K562 (cell line): ENCODE measurements around the gene ERI2.

Experiments used
- MAX ChIP-seq: sonication (generic); formaldehyde crosslinking; IDR thresholded peaks from 2 replicates; pipeline ENCODE4 v1.9.0; 2022; ENCODE audit warnings: mild to moderate bottlenecking, missing genetic modification reagents
- POLR2AphosphoS5 ChIP-seq: IDR thresholded peaks from 2 replicates; pipeline ENCODE4 v1.6.1; 2011; ENCODE audit warnings: mild to moderate bottlenecking, low read depth, low read length, moderate library complexity; ENCODE audit not compliant: control insufficient read depth, insufficient read depth
- USF2 ChIP-seq: sonication (generic); formaldehyde crosslinking; IDR thresholded peaks from 2 replicates; pipeline ENCODE4 v1.5.0; 2020; ENCODE audit warnings: missing genetic modification reagents
- TF ChIP-seq, protein P1 (sequence below): fragments of 450-650 bp; IDR thresholded peaks from 2 replicates; pipeline ENCODE4 v1.6.1; 2016; ENCODE audit warnings: mild to moderate bottlenecking, moderate library complexity

DNA sequence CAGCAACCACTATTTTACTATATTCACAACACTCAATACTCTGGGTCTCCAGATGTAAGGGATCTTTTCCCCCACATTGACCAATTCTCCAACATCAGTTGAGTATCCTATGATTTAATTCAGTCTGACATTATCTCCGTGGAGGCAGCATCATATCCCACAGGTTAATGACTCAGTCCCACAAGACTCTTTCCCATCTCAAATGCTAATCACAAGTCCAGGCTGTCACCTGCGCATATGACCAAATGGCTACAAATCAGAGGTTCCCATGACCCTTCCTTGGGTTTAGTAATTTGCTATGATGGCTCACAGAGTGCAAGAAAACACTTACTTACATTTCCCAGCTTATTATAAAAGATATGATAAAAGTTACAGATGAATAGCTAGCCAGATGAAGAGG, 23.8 kb downstream of the ERI2 start:
- TF ChIP-seq, protein P1, sequence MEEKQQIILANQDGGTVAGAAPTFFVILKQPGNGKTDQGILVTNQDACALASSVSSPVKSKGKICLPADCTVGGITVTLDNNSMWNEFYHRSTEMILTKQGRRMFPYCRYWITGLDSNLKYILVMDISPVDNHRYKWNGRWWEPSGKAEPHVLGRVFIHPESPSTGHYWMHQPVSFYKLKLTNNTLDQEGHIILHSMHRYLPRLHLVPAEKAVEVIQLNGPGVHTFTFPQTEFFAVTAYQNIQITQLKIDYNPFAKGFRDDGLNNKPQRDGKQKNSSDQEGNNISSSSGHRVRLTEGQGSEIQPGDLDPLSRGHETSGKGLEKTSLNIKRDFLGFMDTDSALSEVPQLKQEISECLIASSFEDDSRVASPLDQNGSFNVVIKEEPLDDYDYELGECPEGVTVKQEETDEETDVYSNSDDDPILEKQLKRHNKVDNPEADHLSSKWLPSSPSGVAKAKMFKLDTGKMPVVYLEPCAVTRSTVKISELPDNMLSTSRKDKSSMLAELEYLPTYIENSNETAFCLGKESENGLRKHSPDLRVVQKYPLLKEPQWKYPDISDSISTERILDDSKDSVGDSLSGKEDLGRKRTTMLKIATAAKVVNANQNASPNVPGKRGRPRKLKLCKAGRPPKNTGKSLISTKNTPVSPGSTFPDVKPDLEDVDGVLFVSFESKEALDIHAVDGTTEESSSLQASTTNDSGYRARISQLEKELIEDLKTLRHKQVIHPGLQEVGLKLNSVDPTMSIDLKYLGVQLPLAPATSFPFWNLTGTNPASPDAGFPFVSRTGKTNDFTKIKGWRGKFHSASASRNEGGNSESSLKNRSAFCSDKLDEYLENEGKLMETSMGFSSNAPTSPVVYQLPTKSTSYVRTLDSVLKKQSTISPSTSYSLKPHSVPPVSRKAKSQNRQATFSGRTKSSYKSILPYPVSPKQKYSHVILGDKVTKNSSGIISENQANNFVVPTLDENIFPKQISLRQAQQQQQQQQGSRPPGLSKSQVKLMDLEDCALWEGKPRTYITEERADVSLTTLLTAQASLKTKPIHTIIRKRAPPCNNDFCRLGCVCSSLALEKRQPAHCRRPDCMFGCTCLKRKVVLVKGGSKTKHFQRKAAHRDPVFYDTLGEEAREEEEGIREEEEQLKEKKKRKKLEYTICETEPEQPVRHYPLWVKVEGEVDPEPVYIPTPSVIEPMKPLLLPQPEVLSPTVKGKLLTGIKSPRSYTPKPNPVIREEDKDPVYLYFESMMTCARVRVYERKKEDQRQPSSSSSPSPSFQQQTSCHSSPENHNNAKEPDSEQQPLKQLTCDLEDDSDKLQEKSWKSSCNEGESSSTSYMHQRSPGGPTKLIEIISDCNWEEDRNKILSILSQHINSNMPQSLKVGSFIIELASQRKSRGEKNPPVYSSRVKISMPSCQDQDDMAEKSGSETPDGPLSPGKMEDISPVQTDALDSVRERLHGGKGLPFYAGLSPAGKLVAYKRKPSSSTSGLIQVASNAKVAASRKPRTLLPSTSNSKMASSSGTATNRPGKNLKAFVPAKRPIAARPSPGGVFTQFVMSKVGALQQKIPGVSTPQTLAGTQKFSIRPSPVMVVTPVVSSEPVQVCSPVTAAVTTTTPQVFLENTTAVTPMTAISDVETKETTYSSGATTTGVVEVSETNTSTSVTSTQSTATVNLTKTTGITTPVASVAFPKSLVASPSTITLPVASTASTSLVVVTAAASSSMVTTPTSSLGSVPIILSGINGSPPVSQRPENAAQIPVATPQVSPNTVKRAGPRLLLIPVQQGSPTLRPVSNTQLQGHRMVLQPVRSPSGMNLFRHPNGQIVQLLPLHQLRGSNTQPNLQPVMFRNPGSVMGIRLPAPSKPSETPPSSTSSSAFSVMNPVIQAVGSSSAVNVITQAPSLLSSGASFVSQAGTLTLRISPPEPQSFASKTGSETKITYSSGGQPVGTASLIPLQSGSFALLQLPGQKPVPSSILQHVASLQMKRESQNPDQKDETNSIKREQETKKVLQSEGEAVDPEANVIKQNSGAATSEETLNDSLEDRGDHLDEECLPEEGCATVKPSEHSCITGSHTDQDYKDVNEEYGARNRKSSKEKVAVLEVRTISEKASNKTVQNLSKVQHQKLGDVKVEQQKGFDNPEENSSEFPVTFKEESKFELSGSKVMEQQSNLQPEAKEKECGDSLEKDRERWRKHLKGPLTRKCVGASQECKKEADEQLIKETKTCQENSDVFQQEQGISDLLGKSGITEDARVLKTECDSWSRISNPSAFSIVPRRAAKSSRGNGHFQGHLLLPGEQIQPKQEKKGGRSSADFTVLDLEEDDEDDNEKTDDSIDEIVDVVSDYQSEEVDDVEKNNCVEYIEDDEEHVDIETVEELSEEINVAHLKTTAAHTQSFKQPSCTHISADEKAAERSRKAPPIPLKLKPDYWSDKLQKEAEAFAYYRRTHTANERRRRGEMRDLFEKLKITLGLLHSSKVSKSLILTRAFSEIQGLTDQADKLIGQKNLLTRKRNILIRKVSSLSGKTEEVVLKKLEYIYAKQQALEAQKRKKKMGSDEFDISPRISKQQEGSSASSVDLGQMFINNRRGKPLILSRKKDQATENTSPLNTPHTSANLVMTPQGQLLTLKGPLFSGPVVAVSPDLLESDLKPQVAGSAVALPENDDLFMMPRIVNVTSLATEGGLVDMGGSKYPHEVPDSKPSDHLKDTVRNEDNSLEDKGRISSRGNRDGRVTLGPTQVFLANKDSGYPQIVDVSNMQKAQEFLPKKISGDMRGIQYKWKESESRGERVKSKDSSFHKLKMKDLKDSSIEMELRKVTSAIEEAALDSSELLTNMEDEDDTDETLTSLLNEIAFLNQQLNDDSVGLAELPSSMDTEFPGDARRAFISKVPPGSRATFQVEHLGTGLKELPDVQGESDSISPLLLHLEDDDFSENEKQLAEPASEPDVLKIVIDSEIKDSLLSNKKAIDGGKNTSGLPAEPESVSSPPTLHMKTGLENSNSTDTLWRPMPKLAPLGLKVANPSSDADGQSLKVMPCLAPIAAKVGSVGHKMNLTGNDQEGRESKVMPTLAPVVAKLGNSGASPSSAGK = no peak
- no peak for TF ChIP-seq USF2
- no peak for TF ChIP-seq POLR2AphosphoS5
- no peak for TF ChIP-seq MAX (CRISPR knock-in tag)
